Left ventricle myocardium inferior (tissue), 1 donor: Measurements from ENCODE around the gene STRADA. TPM values are rescaled to one million over a fixed set of nuclear protein-coding genes. Genes with fewer than 3 reads are reported as not detected.

ENCODE experiments used
- DNase-seq: peaks from one replicate; pipeline ENCODE4 v3.0.0-alpha.2; 2020
- H3K27ac ChIP-seq: fragments of 200-600 bp; replicated peaks from 2 replicates; pipeline ENCODE4 v1.8.0; 2021
- H3K27me3 ChIP-seq: fragments of 200-600 bp; 2 replicates; pipeline ENCODE4 v1.8.0; 2021; ENCODE audit warnings: low read depth
- H3K36me3 ChIP-seq: fragments of 200-600 bp; 2 replicates; pipeline ENCODE4 v1.8.0; 2021
- H3K4me1 ChIP-seq: fragments of 200-600 bp; 2 replicates; pipeline ENCODE4 v1.8.0; 2021
- H3K4me3 ChIP-seq: fragments of 200-600 bp; 2 replicates; pipeline ENCODE4 v1.8.0; 2021; ENCODE audit warnings: mild to moderate bottlenecking, moderate library complexity
- H3K9me3 ChIP-seq: fragments of 200-600 bp; replicated peaks from 2 replicates; pipeline ENCODE4 v1.8.0; 2021
- intact Hi-C: fragments of 100-400 bp; cut with micrococcal nuclease; formaldehyde crosslinking; loops from one replicate; pipeline ENCODE4 v1.11.0; 2022
- long read RNA-seq: library from polyadenylated mRNA; unstranded; transcript quantifications from one replicate; pipeline ENCODE4 v2.0.0, GENCODE V29; 2021
- total RNA-seq: library from RNA; stranded (reverse); fragmentation: NEBNext Ultra II Directional; extraction: Animal tissue kit (Norgen Biotek cat#: 25700); gene quantifications from one replicate; pipeline ENCODE4 v1.2.1, GENCODE V29; 2021
- TF ChIP-seq, protein P1 (sequence below): fragments of 200-600 bp; IDR thresholded peaks from 2 replicates; pipeline ENCODE4 v1.8.0; 2021; ENCODE audit warnings: antibody characterized with exemption, mild to moderate bottlenecking, borderline replicate concordance
- donor health status: DM: no; HTN: yes; CAD: no; lungs with severe emphysema.

STRADA gene, protein sequence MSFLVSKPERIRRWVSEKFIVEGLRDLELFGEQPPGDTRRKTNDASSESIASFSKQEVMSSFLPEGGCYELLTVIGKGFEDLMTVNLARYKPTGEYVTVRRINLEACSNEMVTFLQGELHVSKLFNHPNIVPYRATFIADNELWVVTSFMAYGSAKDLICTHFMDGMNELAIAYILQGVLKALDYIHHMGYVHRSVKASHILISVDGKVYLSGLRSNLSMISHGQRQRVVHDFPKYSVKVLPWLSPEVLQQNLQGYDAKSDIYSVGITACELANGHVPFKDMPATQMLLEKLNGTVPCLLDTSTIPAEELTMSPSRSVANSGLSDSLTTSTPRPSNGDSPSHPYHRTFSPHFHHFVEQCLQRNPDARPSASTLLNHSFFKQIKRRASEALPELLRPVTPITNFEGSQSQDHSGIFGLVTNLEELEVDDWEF
- 14.6 TPM for total RNA-seq
- long read RNA-seq, transcript STRADA-202 (13 exons, 2,255 nt), result major isoform, 9 of 19 reads
- long read RNA-seq, partial matches to known transcripts, result 4 of 19 reads
- long read RNA-seq, other reads (novel, unspliced or antisense), result 2 of 19 reads

DNA sequence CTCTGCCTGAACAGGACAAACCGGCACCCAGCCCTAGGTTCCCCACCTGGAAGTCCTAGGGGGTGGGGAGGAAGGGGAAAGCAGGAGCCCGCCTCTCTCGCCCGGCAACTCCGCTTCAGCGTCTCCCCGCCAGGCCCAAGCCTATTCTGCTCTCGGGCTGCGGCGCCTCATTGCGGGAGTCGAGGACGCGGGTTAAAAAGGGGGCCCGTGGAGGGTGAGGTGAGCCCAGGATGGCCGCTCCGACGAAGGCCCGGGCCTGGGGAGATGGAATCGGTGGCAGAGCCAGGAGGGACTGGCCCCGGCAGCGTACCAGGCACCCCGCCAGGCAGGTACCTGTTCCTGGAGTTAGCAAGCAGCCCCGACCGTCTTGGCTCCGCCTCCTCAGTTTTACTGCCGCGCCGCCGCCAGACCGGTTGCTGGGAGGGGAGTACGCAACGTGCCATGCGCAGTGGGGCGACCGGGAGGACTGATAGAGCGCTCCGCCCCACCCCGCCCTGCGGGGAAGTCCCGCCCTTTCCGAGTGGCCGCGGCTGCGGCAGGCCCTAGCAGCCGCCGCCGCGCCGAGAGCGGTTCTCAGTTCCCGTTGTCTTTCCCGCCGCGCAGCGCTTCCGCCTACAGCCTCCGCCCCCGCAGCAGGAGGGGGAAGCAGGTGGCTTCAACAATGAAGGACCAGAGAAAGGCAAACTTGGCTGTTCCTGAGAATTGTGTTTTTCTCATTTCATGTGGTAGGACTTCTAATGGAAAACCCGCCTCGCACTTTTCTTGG, at the start of gene STRADA:
Gene STRADA, minus strand, starts transcription at position 392 of the 766 bp plus-strand sequence. CDS start 13,430 bp downstream, outside the sequence.
- Histone ChIP-seq H3K27ac (peak within 1 kb of the TSS; percentile 94), H3K4me3 (peak within 1 kb of the TSS; percentile 89), H3K36me3 (peaks cover 16% of the 10 kb centered on the region), H3K9me3 (no peaks in the 10 kb centered on the region), H3K27me3 (no peaks in the 10 kb centered on the region), H3K4me1 (peaks cover 24% of the 10 kb centered on the region)
- intact Hi-C loops, result no loop called here
- TF ChIP-seq, protein P1, sequence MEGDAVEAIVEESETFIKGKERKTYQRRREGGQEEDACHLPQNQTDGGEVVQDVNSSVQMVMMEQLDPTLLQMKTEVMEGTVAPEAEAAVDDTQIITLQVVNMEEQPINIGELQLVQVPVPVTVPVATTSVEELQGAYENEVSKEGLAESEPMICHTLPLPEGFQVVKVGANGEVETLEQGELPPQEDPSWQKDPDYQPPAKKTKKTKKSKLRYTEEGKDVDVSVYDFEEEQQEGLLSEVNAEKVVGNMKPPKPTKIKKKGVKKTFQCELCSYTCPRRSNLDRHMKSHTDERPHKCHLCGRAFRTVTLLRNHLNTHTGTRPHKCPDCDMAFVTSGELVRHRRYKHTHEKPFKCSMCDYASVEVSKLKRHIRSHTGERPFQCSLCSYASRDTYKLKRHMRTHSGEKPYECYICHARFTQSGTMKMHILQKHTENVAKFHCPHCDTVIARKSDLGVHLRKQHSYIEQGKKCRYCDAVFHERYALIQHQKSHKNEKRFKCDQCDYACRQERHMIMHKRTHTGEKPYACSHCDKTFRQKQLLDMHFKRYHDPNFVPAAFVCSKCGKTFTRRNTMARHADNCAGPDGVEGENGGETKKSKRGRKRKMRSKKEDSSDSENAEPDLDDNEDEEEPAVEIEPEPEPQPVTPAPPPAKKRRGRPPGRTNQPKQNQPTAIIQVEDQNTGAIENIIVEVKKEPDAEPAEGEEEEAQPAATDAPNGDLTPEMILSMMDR, result no peak
- peak; percentile 99 for DNase-seq

DNA sequence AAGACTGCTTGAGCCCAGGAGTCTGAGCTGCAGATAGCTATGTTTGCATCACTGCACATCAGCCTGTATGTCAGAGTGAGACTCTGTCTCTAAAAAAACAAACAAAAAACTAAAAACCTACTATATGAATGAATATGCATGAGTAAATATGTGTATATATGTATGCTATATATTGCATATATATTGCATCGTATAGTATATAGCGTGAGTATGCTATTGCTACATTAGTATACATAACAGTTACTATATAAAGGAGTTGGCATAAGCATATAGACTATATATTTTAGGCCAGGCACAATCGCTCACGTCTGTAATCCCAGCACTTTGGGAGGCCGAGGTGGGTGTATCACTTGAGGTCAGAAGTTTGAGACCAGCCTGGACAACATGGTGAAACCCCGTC, 48.5 kb upstream of the STRADA start:
- Histone ChIP-seq H3K4me3 (no peak overlapping the region), H3K36me3 (peaks cover 82% of the 10 kb centered on the region), H3K27me3 (no peaks in the 10 kb centered on the region), H3K9me3 (no peaks in the 10 kb centered on the region), H3K27ac (no peak overlapping the region), H3K4me1 (no peaks in the 10 kb centered on the region)
- TF ChIP-seq, protein P1, result no peak
- intact Hi-C loops, result no loop called here
- DNase-seq, result no peak

DNA sequence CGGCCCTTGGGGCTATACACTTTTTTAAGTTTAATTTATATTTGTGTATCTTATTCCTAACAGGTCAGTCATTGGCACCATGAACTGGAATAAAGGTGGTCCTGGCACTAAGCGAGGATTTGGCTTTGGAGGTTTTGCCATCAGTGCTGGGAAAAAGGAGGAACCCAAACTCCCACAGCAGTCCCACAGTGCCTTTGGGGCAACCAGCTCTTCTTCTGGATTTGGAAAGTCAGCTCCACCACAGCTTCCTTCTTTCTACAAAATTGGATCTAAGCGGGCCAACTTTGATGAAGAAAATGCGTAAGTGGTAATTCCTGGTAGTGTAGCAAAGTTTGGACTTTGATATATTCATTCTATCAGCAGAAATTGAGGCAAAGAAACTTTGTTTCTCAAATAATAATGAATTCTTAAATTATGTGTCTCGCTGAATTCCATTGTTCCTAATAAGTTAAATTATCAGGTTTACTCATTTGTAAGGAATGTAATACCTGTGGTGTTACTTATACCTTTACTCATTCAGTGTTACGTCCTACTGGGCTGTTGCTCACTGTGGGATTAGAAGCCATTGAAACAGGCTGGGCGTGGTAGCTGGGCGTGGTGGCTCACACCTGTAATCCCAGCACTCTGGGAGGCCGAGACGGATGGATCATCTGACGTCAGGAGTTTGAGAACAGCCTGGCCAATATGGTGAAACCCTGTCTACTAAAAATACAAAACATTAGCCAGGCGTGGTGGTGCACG, 45.5 kb upstream of the STRADA start:
- no peak for DNase-seq
- Histone ChIP-seq H3K27me3 (no peaks in the 10 kb centered on the region), H3K4me1 (peaks cover 12% of the 10 kb centered on the region), H3K27ac (no peak overlapping the region), H3K4me3 (no peak overlapping the region), H3K36me3 (peaks cover 52% of the 10 kb centered on the region), H3K9me3 (no peaks in the 10 kb centered on the region)
- intact Hi-C loops, result no loop called here
- TF ChIP-seq, protein P1, result no peak

DNA sequence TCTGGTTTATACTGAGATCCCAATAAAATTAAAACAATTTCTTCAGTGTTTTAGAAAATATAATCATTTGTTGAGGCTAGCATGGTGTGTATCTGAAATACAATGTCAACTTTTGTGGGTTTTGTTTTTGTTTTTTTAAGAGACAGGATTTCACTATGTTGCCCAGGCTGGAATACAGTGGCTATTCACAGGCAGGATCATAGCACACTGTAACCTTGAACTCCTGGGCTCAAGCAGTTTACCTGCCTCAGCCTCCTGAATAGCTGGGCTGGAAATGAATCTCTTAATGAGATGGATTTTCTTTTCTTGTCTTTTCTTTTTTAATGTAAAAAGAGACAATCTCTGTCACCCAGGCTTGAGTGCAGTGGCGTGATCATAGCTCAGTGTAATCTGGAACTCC, 44.5 kb upstream of the STRADA start:
- Histone ChIP-seq H3K36me3 (peaks cover 43% of the 10 kb centered on the region), H3K27ac (no peak overlapping the region), H3K4me1 (peaks cover 15% of the 10 kb centered on the region), H3K27me3 (no peaks in the 10 kb centered on the region), H3K9me3 (no peaks in the 10 kb centered on the region), H3K4me3 (no peak overlapping the region)
- DNase-seq, result no peak
- TF ChIP-seq, protein P1, result no peak
- intact Hi-C loops, result no loop called here

DNA sequence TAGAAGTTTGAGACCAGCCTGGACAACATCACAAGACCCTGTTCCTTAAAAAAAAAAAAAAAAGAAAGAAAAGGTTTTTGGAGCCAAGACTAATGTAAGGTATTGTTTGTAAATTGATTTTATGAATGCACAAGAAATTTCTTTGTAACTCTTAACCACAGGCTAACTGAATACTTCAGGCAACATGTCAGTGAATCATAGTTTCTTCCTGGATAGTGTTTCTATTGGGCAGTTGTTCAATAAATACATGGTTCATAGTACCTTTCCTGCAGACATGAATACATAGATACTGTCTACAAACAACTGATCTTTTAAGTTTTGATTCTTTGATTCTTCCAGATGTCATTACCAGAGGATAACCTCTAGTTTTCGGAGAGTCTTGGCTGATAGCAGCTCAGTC, 44.0 kb upstream of the STRADA start:
- peaks cover 20% of the 10 kb centered on the region for H3K4me1 ChIP-seq
- no peaks in the 10 kb centered on the region for H3K27me3 ChIP-seq
- no peak overlapping the region for H3K27ac ChIP-seq
- no peaks in the 10 kb centered on the region for H3K9me3 ChIP-seq
- intact Hi-C loops, result no loop called here
- H3K36me3 ChIP-seq, result peaks cover 43% of the 10 kb centered on the region
- TF ChIP-seq, protein P1, result no peak
- no peak for DNase-seq
- no peak overlapping the region for H3K4me3 ChIP-seq
